Stimulated activated CD4-positive, alpha-beta T cell treated with anti-CD3 and anti-CD28 coated beads, Interleukin-1b, Interleukin-23, amount 100 ng/mL, for 4 hours (primary cell): ENCODE measurements around the gene ORMDL3.
"Not testable (repeated sequence)": the region's sequence is repeated elsewhere in the genome, so short reads cannot be mapped to it uniquely, and the experiment has no call there.

ENCODE experiments used
- DNase-seq, 2 donors: peaks; one replicate each; pipeline ENCODE4 v3.0.0-alpha.2; 2020; ENCODE audit warnings: low read depth in 2 of 2

ORMDL3 gene

DNA sequence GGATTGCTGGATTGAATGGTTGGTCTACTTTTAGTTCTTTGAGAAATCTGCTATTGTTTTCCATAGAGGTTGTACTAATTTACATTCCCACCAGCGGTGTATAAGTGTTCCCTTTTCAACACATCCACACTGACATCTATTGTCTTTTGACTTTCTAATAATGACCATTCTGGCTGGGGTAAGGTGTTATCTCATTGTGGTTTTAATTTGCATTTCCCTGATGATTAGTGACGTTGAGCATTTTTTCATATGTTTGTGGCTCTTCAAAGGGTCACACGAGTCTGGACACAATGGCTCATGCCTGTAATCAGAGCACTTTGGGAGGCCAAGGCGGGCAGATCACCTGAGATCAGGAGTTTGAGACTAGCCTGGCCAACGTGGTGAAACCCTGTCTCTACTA lies 41.3 kb downstream of the ORMDL3 start:
- DNase-seq: not testable (repeated sequence)

DNA sequence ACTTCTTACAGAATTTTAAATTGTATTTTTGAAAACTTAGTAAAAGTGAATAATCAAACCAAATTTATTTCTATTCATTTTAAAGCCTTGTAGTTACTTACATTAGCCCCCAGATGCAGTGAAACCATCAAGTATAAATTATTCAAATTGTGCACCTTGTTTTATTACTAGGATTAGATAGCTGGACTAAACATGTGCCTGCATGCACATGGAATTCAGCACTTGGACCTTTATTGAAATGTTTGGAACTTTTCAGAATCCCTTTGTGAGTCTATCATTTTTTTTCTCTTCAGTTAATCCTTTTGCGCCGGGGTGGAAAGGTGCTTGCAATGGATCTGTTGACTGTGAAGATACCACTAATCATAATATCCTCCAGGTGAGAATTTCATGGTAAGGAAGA lies 54.6 kb downstream of the ORMDL3 start:
- no peak for DNase-seq

DNA sequence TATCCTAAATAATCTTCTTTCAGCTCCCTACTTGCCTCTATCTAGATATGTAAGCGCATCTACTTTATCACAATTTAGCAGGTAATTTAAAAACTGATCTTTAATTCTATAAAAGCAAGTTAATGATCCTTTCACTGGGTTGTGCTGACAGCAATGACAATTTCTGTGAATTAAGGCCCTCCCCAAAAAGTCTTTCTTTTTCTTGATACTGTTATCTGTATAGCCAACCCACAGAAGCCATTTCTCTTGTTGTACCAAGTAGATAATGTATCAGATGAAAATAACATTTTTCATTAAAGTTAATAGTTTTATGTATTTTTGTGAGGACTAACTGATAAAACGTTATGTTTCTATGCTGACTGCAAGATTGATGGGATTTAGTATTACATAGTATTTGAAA lies 55.6 kb downstream of the ORMDL3 start:
- no peak for DNase-seq
